ENCODE results near the gene SLC35G2.
"Not testable (repeated sequence)": the region's sequence is repeated elsewhere in the genome, so short reads cannot be mapped to it uniquely, and the experiment has no call there.

- TF ChIP-seq, protein P1, sequence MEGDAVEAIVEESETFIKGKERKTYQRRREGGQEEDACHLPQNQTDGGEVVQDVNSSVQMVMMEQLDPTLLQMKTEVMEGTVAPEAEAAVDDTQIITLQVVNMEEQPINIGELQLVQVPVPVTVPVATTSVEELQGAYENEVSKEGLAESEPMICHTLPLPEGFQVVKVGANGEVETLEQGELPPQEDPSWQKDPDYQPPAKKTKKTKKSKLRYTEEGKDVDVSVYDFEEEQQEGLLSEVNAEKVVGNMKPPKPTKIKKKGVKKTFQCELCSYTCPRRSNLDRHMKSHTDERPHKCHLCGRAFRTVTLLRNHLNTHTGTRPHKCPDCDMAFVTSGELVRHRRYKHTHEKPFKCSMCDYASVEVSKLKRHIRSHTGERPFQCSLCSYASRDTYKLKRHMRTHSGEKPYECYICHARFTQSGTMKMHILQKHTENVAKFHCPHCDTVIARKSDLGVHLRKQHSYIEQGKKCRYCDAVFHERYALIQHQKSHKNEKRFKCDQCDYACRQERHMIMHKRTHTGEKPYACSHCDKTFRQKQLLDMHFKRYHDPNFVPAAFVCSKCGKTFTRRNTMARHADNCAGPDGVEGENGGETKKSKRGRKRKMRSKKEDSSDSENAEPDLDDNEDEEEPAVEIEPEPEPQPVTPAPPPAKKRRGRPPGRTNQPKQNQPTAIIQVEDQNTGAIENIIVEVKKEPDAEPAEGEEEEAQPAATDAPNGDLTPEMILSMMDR (IDR thresholded peaks at IDR 0.05) = not testable (repeated sequence)
- not testable (repeated sequence) for TF ChIP-seq ZFX (IDR thresholded peaks at IDR 0.05; ENCODE audit: borderline replicate concordance)
These were observed 53.3 kb downstream of the SLC35G2 start for GRCh38 chr3:136872258-136872657.

Measured in 22Rv1 (cell line).